CD14-positive monocyte (primary cell): Measurements from ENCODE around the gene RALBP1. TPM values are rescaled to one million over a fixed set of nuclear protein-coding genes. Genes with fewer than 3 reads are reported as not detected.

ENCODE experiments used
- DNase-seq, 3 donors: peaks; one replicate each; pipeline ENCODE4 v3.0.0-alpha.2; 2011 to 2022
- H2AFZ ChIP-seq: 2 replicates; pipeline ENCODE4 v1.6.0; 2012; ENCODE audit warnings: mild to moderate bottlenecking, low read depth, low read length, inconsistent platforms; ENCODE audit not compliant: insufficient read depth, poor library complexity, severe bottlenecking
- H3K27ac ChIP-seq, 2 donors: 1 replicate in 1 of 2; 2 replicates in 1 of 2; pipeline ENCODE4 v1.5.1; 2012 to 2013; ENCODE audit warnings: low read length in 2 of 2, control low read depth in 1 of 2, inconsistent platforms in 1 of 2, low read depth in 1 of 2, mild to moderate bottlenecking in 1 of 2
- H3K27me3 ChIP-seq, 2 donors: one replicate each; pipeline versions ENCODE4 v1.6.0 to v1.6.1; 2011 to 2013; ENCODE audit warnings: low read length in 2 of 2; ENCODE audit not compliant: control insufficient read depth in 2 of 2, insufficient read depth in 2 of 2
- H3K36me3 ChIP-seq, 2 donors: replicated peaks in 1 of 2; 1 replicate in 1 of 2; 2 replicates in 1 of 2; pipeline versions ENCODE4 v1.5.1 to v1.6.1; 2012 to 2013; ENCODE audit warnings: low read length in 2 of 2, control low read depth in 1 of 2, inconsistent platforms in 1 of 2, mild to moderate bottlenecking in 1 of 2; ENCODE audit not compliant: insufficient read depth in 2 of 2, control insufficient read depth in 1 of 2
- H3K4me1 ChIP-seq, 2 donors: 1 replicate in 1 of 2; 2 replicates in 1 of 2; pipeline versions ENCODE4 v1.5.1 to v1.6.1; 2012 to 2013; ENCODE audit warnings: low read length in 2 of 2, control low read depth in 1 of 2, inconsistent platforms in 1 of 2, mild to moderate bottlenecking in 1 of 2, moderate library complexity in 1 of 2; ENCODE audit not compliant: insufficient read depth in 2 of 2, control insufficient read depth in 1 of 2
- H3K4me2 ChIP-seq: replicated peaks from 2 replicates; pipeline ENCODE3; 2012; ENCODE audit warnings: low read length, moderate library complexity, mild to moderate bottlenecking; ENCODE audit not compliant: poor library complexity, severe bottlenecking; ENCODE audit errors: extremely low read depth
- H3K4me3 ChIP-seq, 3 experiments: fragments of 200-600 bp in 1 of 3; sonication (generic) in 1 of 3; replicated peaks in 1 of 3; 1 replicate in 2 of 3; 2 replicates in 1 of 3; pipeline ENCODE4 v1.5.1; 2011 to 2013; ENCODE audit warnings: low read length in 3 of 3, mild to moderate bottlenecking in 3 of 3, control low read depth in 2 of 3, low read depth in 2 of 3, inconsistent platforms in 1 of 3, moderate library complexity in 1 of 3
- H3K79me2 ChIP-seq: 2 replicates; pipeline ENCODE4 v1.6.0; 2012; ENCODE audit warnings: mild to moderate bottlenecking, control low read depth, inconsistent platforms, low read length, moderate library complexity; ENCODE audit not compliant: insufficient read depth
- H3K9ac ChIP-seq: 2 replicates; pipeline ENCODE4 v1.6.0; 2017; ENCODE audit warnings: low read length, mild to moderate bottlenecking; ENCODE audit not compliant: insufficient read depth, poor library complexity, severe bottlenecking
- H3K9me3 ChIP-seq, 2 donors: replicated peaks in 1 of 2; 1 replicate in 1 of 2; 2 replicates in 1 of 2; pipeline versions ENCODE4 v1.5.1 to v1.6.1; 2012 to 2013; ENCODE audit warnings: low read length in 2 of 2, control low read depth in 1 of 2; ENCODE audit not compliant: control insufficient read depth in 1 of 2, insufficient read depth in 1 of 2
- H4K20me1 ChIP-seq: 2 replicates; pipeline ENCODE4 v1.6.0; 2012; ENCODE audit warnings: mild to moderate bottlenecking, low read length, control low read depth, moderate library complexity; ENCODE audit not compliant: insufficient read depth
- H3K27ac Mint-ChIP-seq, 7 donors: one replicate each; pipeline ENCODE4 v1.8.0; 2020; ENCODE audit warnings: mild to moderate bottlenecking in 7 of 7, mixed read lengths in 7 of 7, moderate library complexity in 6 of 7, inconsistent platforms in 2 of 7
- H3K27me3 Mint-ChIP-seq, 3 donors: one replicate each; pipeline ENCODE4 v1.8.0; 2021 to 2022; ENCODE audit warnings: low read depth in 3 of 3, mild to moderate bottlenecking in 3 of 3, mixed read lengths in 3 of 3, moderate library complexity in 3 of 3, inconsistent platforms in 1 of 3
- H3K36me3 Mint-ChIP-seq, 2 donors: one replicate each; pipeline ENCODE4 v1.8.0; 2020; ENCODE audit warnings: mixed read lengths in 2 of 2, inconsistent platforms in 1 of 2, mild to moderate bottlenecking in 1 of 2
- H3K4me1 Mint-ChIP-seq: one replicate; pipeline ENCODE4 v1.8.0; 2020; ENCODE audit warnings: mild to moderate bottlenecking, mixed read lengths
- H3K4me3 Mint-ChIP-seq, 2 donors: one replicate each; pipeline ENCODE4 v1.8.0; 2020; ENCODE audit warnings: mild to moderate bottlenecking in 2 of 2, mixed read lengths in 2 of 2, moderate library complexity in 1 of 2
- H3K9me3 Mint-ChIP-seq, 7 donors: one replicate each; pipeline ENCODE4 v1.8.0; 2020 to 2022; ENCODE audit warnings: mixed read lengths in 7 of 7, mild to moderate bottlenecking in 6 of 7, moderate library complexity in 6 of 7, inconsistent platforms in 2 of 7
- WGBS: methylation state at CpG from one replicate; pipeline ENCODE4 v1.1.5; 2013; ENCODE audit warnings: missing lambda C conversion rate; ENCODE audit not compliant: insufficient coverage; 5-methylcytosine and 5-hydroxymethylcytosine counted together
- intact Hi-C, 2 donors: fragments of 100-400 bp; cut with micrococcal nuclease; formaldehyde crosslinking; loops; one replicate each; pipeline versions ENCODE4 v1.15.0 to v1.15.1; 2023
- polyA plus RNA-seq, 3 donors: library from polyadenylated mRNA; depleted of rRNA in 1 of 3; unstranded in 2 of 3; stranded (reverse) in 1 of 3; fragments of 300-500 nt in 2 of 3; fragments of >200 nt in 1 of 3; fragmentation: Illumina TruSeq in 2 of 3; gene quantifications; 1 replicate in 2 of 3; 2 replicates in 1 of 3; pipeline ENCODE4 v1.2.3, GENCODE V29; 2012 to 2021
- TF ChIP-seq, protein P1 (sequence below): fragments of 200-600 bp; IDR thresholded peaks from one replicate; pipeline ENCODE4 v1.8.0; 2022; ENCODE audit warnings: antibody characterized with exemption, mild to moderate bottlenecking

The RALBP1 gene
- polyA plus RNA-seq, 3 donors: 21.5 to 36.0 (median 32.8) TPM

DNA sequence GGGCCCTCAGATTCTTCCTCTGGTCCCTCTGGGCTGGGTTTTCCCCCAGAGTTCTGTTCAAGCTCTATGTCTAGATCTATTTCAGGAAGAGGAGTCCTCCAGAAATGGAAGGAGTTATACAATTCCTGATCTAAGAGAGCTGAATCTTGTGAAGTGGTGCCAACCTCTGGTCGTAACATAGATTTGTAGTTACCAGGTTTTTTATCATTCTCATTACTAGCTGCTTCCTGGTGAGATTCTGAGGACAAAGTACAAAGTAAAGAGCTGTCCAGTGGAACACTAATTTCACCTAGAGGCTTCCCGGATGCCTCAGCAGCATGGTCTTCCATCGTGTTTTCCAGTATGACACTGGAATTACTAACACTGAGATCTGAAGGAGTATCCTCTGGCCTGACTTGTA is 94.9 kb downstream of the RALBP1 start:
- Histone ChIP-seq H3K4me1 (no peaks in the 10 kb centered on the region), H2AFZ (no peak overlapping the region), H3K27ac (no peak overlapping the region), H4K20me1 (peaks cover 2% of the 10 kb centered on the region), H3K27me3 (no peaks in the 10 kb centered on the region), H3K9ac (no peak overlapping the region), H3K9me3 (no peaks in the 10 kb centered on the region), H3K4me2 (no peak overlapping the region), H3K79me2 (no peaks in the 10 kb centered on the region), H3K36me3 (peaks cover 60 to 98% of the 10 kb centered on the region in 2 donors), H3K4me3 (no peak overlapping the region)
- H3K27me3 Mint-ChIP-seq: no peaks in the 10 kb centered on the region
- no peaks in the 10 kb centered on the region for H3K9me3 Mint-ChIP-seq
- WGBS: 100% methylated on average over 2 of the region's 3 CpGs
- H3K4me1 Mint-ChIP-seq: no peaks in the 10 kb centered on the region
- no peak overlapping the region for H3K4me3 Mint-ChIP-seq
- no peak overlapping the region for H3K27ac Mint-ChIP-seq
- intact Hi-C loops: loop anchor here in 1 of 2 donors (10.0 kb wide), 1 partner anchor 375 kb away; no protein-coding TSS in a partner anchor
- DNase-seq: no peak
- peaks cover 62 to 80% of the 10 kb centered on the region in 2 donors for H3K36me3 Mint-ChIP-seq
- TF ChIP-seq, protein P1, sequence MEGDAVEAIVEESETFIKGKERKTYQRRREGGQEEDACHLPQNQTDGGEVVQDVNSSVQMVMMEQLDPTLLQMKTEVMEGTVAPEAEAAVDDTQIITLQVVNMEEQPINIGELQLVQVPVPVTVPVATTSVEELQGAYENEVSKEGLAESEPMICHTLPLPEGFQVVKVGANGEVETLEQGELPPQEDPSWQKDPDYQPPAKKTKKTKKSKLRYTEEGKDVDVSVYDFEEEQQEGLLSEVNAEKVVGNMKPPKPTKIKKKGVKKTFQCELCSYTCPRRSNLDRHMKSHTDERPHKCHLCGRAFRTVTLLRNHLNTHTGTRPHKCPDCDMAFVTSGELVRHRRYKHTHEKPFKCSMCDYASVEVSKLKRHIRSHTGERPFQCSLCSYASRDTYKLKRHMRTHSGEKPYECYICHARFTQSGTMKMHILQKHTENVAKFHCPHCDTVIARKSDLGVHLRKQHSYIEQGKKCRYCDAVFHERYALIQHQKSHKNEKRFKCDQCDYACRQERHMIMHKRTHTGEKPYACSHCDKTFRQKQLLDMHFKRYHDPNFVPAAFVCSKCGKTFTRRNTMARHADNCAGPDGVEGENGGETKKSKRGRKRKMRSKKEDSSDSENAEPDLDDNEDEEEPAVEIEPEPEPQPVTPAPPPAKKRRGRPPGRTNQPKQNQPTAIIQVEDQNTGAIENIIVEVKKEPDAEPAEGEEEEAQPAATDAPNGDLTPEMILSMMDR: no peak

DNA sequence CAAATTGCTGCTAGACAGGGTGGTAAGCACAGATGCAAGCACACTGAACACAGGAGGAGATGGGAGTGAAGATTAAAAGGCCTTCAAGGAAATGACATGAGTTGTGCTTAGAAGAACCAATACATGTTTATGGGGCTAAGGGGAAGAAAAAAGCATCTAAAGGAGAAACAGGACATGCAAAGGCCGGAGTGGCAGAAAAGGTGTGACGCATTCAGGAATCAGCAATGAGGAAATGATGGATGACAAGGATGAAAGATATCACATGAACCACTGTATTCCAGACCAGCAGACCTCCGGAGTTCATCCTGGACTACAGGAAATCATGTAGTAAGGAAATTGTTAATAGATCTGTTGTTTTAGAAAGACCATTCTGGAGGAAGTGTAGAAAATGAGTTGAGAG is 96.2 kb downstream of the RALBP1 start:
- H3K4me1 ChIP-seq: peaks cover 0 to 5% of the 10 kb centered on the region in 2 donors
- H3K79me2 ChIP-seq: no peaks in the 10 kb centered on the region
- H3K9me3 ChIP-seq: no peaks in the 10 kb centered on the region
- no peak overlapping the region for H3K4me3 Mint-ChIP-seq
- no peak overlapping the region for H3K4me2 ChIP-seq
- H3K4me1 Mint-ChIP-seq: peaks cover 5% of the 10 kb centered on the region
- H3K4me3 ChIP-seq: no peak overlapping the region
- 100% methylated on average over 1 of the region's 3 CpGs for WGBS
- peaks cover 65 to 96% of the 10 kb centered on the region in 2 donors for H3K36me3 ChIP-seq
- H3K9me3 Mint-ChIP-seq: no peaks in the 10 kb centered on the region
- H3K36me3 Mint-ChIP-seq: peaks cover 65 to 75% of the 10 kb centered on the region in 2 donors
- H4K20me1 ChIP-seq: peaks cover 5% of the 10 kb centered on the region
- no peak for DNase-seq
- H3K9ac ChIP-seq: no peak overlapping the region
- intact Hi-C loops: loop anchor here in 1 of 2 donors (10.0 kb wide), 1 partner anchor 373 kb away; no protein-coding TSS in a partner anchor
- no peak overlapping the region for H3K27ac ChIP-seq
- TF ChIP-seq, protein P1: no peak
- no peak overlapping the region for H2AFZ ChIP-seq
- H3K27me3 ChIP-seq: no peaks in the 10 kb centered on the region
- H3K27me3 Mint-ChIP-seq: no peaks in the 10 kb centered on the region
- H3K27ac Mint-ChIP-seq: no peak overlapping the region
